ENCODE measurements around the gene RALGPS2.

RALGPS2 gene

DNA sequence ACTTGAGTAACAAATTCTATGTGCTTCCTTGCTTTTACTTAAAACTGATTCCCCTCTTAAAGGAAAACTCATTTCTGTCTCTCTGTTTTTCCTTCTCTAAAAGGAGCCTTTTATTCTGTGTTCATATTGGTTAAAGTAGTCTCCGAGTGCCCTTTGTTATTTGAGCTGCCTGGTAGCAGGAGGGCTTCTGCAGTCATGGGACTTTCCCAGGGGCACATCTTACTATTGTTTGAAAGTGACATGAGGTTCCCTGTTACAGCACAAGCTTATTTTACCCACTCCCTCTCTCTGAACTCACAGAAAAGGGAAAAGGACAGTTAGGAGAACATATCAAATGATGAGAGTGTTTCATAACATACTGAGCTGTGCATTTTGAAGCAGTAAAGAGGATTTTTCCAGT is 203.9 kb downstream of the RALGPS2 start:
- Histone ChIP-seq H3K4me3 (ENCODE audit: low read length) (no peak overlapping the region), H4K20me1 (ENCODE audit: insufficient read depth, low read length) (no peaks in the 10 kb centered on the region), H3K79me2 (ENCODE audit: low read length) (no peaks in the 10 kb centered on the region), H2AFZ (ENCODE audit: low read depth, low read length) (no peak overlapping the region), H3K36me3 (replicated peaks; ENCODE audit: low read depth, low read length) (peaks cover 6% of the 10 kb centered on the region), H3K9ac (ENCODE audit: low read length) (no peak overlapping the region), H3K4me2 (ENCODE audit: low read length) (peak overlapping the region; percentile 18; the same call in 1 of the 2 replicates), H3K9me3 (ENCODE audit: insufficient read depth, low read length) (no peaks in the 10 kb centered on the region), H3K27me3 (ENCODE audit: low read depth, low read length) (no peaks in the 10 kb centered on the region), H3K4me1 (ENCODE audit: low read length) (peaks cover 27% of the 10 kb centered on the region), H3K27ac (ENCODE audit: low read length) (no peak overlapping the region)
- TF ChIP-seq, protein P1, sequence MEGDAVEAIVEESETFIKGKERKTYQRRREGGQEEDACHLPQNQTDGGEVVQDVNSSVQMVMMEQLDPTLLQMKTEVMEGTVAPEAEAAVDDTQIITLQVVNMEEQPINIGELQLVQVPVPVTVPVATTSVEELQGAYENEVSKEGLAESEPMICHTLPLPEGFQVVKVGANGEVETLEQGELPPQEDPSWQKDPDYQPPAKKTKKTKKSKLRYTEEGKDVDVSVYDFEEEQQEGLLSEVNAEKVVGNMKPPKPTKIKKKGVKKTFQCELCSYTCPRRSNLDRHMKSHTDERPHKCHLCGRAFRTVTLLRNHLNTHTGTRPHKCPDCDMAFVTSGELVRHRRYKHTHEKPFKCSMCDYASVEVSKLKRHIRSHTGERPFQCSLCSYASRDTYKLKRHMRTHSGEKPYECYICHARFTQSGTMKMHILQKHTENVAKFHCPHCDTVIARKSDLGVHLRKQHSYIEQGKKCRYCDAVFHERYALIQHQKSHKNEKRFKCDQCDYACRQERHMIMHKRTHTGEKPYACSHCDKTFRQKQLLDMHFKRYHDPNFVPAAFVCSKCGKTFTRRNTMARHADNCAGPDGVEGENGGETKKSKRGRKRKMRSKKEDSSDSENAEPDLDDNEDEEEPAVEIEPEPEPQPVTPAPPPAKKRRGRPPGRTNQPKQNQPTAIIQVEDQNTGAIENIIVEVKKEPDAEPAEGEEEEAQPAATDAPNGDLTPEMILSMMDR (IDR thresholded peaks at IDR 0.05; ENCODE audit: low read depth, low read length), result no peak
- TF ChIP-seq EZH2phosphoT487 (IDR thresholded peaks at IDR 0.05; ENCODE audit: low read depth), result no peak

DNA sequence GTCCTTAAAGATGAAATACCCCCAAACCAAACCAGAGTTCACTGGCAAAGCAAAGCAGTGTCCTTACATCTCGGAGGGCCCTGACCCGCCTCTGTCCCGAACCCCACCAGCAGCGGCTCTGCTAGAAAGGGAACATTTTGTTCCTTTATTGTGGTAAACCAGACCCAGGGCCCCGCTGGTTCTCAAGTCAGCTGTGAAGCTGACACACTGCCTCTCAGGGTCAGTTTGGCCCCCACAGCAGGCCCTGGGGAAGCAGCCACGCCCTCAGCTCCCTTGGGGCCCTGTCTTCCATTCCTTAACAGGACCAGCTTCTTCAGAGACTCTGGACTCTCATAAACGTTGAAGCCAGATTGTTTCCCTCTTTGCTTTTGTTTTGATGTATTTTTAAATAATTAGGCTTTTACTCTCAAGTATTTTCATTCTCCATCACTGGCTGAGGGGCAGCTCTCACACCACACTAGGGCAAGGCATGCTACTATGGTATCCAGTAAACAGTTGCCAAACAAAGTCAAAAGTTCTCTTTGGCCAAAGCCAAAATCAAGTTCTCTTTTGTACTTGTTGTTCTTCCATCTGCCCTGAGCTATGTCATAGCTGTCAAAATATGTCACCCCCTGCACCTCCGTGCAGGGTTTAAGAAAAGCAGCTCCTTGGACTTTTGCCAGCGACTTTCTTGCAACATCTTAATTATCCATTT is 207.0 kb downstream of the RALGPS2 start:
- TF ChIP-seq, protein P1 (IDR thresholded peaks at IDR 0.05; ENCODE audit: low read depth, low read length), result no peak
- no peak for TF ChIP-seq EZH2phosphoT487 (IDR thresholded peaks at IDR 0.05; ENCODE audit: low read depth)
- Histone ChIP-seq H3K4me3 (ENCODE audit: low read length) (no peak overlapping the region), H3K9me3 (ENCODE audit: insufficient read depth, low read length) (no peaks in the 10 kb centered on the region), H3K27ac (ENCODE audit: low read length) (no peak overlapping the region), H3K4me1 (ENCODE audit: low read length) (peaks cover 23% of the 10 kb centered on the region), H4K20me1 (ENCODE audit: insufficient read depth, low read length) (no peaks in the 10 kb centered on the region), H3K4me2 (ENCODE audit: low read length) (no peak overlapping the region), H3K79me2 (ENCODE audit: low read length) (no peaks in the 10 kb centered on the region), H3K36me3 (replicated peaks; ENCODE audit: low read depth, low read length) (no peaks in the 10 kb centered on the region), H2AFZ (ENCODE audit: low read depth, low read length) (no peak overlapping the region), H3K27me3 (ENCODE audit: low read depth, low read length) (no peaks in the 10 kb centered on the region), H3K9ac (ENCODE audit: low read length) (no peak overlapping the region)

DNA sequence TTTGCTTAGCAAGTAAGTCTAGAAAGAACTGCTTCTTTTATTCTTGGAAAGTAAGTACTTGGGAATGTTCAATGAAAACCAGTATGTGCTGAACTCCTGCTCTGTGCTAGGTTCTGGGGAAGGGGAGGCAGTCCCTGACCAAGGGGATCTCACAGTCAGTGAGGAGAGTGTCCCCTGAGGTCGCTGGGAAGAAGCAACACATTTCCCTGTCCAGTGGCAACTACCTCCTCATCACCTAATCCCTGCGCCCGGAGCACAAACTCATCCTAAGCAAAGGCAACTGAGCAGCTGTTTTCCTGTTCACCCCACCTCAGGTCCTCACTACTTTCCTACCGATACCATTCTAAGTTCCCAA is 207.5 kb downstream of the RALGPS2 start:
- H3K27me3 ChIP-seq (ENCODE audit: low read depth, low read length), result no peaks in the 10 kb centered on the region
- H4K20me1 ChIP-seq (ENCODE audit: insufficient read depth, low read length), result no peaks in the 10 kb centered on the region
- peaks cover 23% of the 10 kb centered on the region for H3K4me1 ChIP-seq (ENCODE audit: low read length)
- no peaks in the 10 kb centered on the region for H3K36me3 ChIP-seq (replicated peaks; ENCODE audit: low read depth, low read length)
- no peak for TF ChIP-seq EZH2phosphoT487 (IDR thresholded peaks at IDR 0.05; ENCODE audit: low read depth)
- TF ChIP-seq, protein P1 (IDR thresholded peaks at IDR 0.05; ENCODE audit: low read depth, low read length), result no peak
- no peaks in the 10 kb centered on the region for H3K9me3 ChIP-seq (ENCODE audit: insufficient read depth, low read length)
- no peaks in the 10 kb centered on the region for H3K79me2 ChIP-seq (ENCODE audit: low read length)
- H3K4me2 ChIP-seq (ENCODE audit: low read length), result no peak overlapping the region
- H3K27ac ChIP-seq (ENCODE audit: low read length), result no peak overlapping the region
- H3K9ac ChIP-seq (ENCODE audit: low read length), result no peak overlapping the region
- H3K4me3 ChIP-seq (ENCODE audit: low read length), result no peak overlapping the region
- no peak overlapping the region for H2AFZ ChIP-seq (ENCODE audit: low read depth, low read length)

DNA sequence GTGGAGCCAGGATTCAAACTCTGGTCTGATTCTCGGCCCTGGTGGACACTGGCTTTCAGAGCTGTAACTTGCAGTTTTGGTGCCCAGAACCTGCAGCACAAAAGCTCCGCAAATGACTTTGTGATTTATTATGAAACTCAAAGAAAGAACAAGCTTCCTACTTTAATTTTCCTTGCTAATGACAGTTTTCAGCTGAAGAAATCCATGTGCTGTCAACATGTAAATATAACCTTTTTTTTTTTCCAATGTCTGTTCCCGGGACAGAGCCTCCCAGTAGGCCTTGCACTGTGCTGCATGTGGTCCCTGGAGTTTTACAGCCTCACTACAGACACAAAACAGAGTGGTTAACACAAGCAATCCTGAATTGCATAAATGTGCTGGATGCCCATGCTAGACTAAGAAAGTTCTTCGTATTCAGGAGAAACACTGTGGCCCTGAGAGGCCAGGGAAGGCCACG is 208.1 kb downstream of the RALGPS2 start:
- Histone ChIP-seq H3K9me3 (ENCODE audit: insufficient read depth, low read length) (no peaks in the 10 kb centered on the region), H3K27ac (ENCODE audit: low read length) (no peak overlapping the region), H3K27me3 (ENCODE audit: low read depth, low read length) (no peaks in the 10 kb centered on the region), H3K9ac (ENCODE audit: low read length) (no peak overlapping the region), H2AFZ (ENCODE audit: low read depth, low read length) (no peak overlapping the region), H3K79me2 (ENCODE audit: low read length) (no peaks in the 10 kb centered on the region), H3K4me1 (ENCODE audit: low read length) (peaks cover 23% of the 10 kb centered on the region), H4K20me1 (ENCODE audit: insufficient read depth, low read length) (no peaks in the 10 kb centered on the region), H3K4me3 (ENCODE audit: low read length) (no peak overlapping the region), H3K36me3 (replicated peaks; ENCODE audit: low read depth, low read length) (no peaks in the 10 kb centered on the region), H3K4me2 (ENCODE audit: low read length) (no peak overlapping the region)
- TF ChIP-seq, protein P1 (IDR thresholded peaks at IDR 0.05; ENCODE audit: low read depth, low read length), result no peak

All from OCI-LY3 (cell line).